Medulla oblongata (tissue), 1 donor: ENCODE results near the gene ARHGAP25.

Experiments used
- DNase-seq: peaks from one replicate; pipeline ENCODE4 v3.0.0-alpha.2; 2015; ENCODE audit errors: extremely low spot score

ARHGAP25 gene, protein sequence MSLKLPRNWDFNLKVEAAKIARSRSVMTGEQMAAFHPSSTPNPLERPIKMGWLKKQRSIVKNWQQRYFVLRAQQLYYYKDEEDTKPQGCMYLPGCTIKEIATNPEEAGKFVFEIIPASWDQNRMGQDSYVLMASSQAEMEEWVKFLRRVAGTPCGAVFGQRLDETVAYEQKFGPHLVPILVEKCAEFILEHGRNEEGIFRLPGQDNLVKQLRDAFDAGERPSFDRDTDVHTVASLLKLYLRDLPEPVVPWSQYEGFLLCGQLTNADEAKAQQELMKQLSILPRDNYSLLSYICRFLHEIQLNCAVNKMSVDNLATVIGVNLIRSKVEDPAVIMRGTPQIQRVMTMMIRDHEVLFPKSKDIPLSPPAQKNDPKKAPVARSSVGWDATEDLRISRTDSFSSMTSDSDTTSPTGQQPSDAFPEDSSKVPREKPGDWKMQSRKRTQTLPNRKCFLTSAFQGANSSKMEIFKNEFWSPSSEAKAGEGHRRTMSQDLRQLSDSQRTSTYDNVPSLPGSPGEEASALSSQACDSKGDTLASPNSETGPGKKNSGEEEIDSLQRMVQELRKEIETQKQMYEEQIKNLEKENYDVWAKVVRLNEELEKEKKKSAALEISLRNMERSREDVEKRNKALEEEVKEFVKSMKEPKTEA

DNA sequence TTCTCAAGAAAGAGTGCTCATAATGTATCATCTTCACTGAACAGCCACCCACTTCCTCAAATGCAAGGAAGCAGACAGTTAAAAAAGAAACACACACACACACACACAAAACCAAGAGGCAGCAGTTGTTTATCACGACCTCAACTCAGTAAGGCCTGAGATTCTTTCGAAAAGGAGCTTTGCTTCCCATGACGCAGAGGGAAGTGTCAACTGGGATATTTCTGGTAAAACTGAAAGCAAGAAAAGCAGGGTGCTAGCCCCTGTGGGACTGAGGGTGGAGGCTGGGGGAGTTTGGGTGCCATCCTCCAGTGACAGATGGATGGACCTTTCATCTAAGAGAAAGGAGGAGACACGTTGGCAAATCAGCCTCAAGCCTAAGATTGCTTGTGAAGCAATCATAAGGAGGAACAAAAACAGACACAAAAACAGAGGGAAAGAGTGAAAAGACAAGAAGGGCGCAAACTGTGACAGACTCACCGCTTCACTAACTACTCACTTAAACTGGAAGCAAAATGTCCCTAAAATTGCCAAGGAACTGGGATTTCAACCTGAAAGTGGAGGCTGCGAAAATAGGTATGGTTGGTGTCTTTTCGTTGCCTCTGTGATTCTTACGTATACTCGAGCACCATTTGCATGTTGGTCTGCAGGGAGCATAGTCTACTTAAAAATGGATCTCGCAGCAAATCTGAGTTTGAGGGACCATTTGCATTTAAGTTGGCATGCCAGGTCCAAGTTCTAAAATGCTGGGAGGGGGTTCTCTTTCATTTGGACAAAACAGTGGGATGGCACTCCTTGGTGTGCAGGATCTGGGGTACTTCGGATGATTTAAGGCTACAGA lies at the start of gene ARHGAP25:
ARHGAP25 (plus strand) TSS at position 124 of the 838 bp plus-strand sequence; CDS start at position 513, 389 bp downstream.
- peak; percentile 83 for DNase-seq

DNA sequence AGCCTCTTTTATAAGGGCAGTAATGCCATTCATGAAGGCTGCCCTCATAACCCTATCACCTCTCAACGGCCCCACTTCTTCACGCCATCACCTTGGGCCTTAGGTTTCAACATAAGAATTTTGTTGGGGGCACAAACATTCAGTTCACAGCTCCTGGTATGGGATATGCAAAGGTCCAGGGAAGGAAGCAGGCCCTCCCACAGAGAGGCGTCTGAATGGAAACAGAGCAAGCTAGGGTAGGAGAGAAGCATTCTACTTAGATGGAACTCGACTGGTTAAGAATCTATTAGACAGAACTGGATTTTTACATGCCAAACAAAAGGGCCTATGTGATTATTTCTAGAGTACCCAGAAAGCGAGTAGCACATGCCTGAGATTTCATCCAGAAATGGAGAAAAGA lies 48.4 kb upstream of the ARHGAP25 start:
- no peak for DNase-seq

GRCh38 chr2:68687018-68687417 lies 47.6 kb upstream of the ARHGAP25 start:
- no peak for DNase-seq

GRCh38 chr2:68689553-68690537 lies 44.8 kb upstream of the ARHGAP25 start:
- peak; percentile 56 for DNase-seq

- no peak for DNase-seq
These were observed 43.8 kb upstream of the ARHGAP25 start for GRCh38 chr2:68690851-68691250.

DNA sequence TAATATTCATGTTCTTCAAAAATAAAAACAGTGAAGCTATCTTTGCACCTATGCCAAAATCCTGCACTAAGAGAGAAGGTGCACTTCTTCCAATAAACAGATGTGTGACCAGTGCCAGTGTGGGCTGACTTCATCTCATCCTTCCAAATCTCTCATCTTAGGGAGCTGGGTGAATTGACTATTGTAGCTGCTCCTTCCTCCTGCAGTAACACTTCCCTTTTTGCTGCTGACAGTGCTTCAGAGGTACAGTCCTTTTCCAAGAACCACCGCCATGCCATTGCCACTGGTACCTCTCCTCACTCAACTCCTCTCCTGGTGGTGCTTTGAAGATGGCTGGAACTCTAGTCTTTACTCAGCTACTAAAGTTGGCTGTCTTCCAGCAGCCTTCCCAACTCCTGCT lies 42.1 kb upstream of the ARHGAP25 start:
- DNase-seq, result peak; percentile 16

GRCh38 chr2:68693951-68694350 lies 40.7 kb upstream of the ARHGAP25 start:
- DNase-seq, result no peak

DNA sequence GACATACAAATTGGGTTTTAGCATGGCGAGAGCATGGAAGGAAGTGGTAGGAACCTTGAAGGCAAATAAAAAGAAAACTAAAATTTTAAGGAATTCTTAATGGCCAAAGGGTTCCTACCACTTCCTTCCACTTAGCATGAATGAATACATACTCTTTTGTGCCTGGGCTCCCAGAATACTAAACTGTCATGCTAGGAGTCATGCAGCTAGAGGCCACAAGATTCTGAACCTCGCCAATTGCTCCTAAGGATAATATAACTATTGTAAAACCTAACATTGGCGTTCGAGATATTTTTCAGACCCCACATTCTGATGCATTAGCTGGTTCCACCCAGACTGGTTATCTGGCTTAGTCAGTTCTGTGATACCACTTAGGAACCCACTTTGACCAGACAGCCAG lies 38.6 kb upstream of the ARHGAP25 start:
- DNase-seq, result no peak

- DNase-seq, result no peak
These were observed 38.1 kb upstream of the ARHGAP25 start for GRCh38 chr2:68696554-68696953.

DNA sequence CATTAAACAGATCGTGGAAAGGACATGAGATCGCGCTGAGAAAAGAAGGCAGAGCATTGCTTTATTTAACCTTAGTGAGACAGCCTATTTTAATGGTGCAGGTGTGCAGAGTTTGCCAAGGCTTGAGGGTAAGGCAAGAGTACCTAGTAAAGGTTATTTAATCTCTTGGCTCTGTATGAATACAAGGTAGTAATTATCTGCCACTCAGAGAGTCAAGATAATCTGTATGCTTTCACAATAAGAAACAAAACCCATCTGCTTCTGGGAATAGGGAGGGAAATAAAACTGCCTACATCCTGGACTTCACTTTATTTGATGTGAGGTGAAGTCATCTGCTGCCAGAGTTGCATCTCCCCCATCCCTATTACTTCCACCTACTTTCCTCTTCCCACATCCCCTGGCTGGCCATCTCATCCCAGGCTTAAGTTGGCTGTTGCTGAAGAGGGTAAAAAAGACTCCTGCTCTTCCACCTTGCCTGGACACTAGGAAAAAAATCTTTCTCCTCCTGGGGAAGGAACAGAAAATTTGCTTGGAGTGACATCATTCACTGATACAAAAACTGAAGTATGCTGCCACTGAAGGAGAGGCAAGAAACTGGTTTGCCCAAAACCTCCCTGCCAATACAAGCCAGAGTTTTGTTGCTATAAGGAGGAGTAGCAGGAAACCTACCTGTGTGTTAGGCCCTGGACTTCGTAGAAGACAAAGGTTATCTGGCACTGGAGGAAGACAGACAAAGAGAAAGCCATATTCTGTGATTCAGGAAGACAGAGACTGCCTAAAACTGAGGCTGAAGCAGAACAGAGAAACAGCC lies 35.8 kb upstream of the ARHGAP25 start:
- no peak for DNase-seq

GRCh38 chr2:68700560-68700959 lies 34.1 kb upstream of the ARHGAP25 start:
- DNase-seq, result no peak

GRCh38 chr2:68706637-68707036 lies 28.0 kb upstream of the ARHGAP25 start:
- no peak for DNase-seq

- DNase-seq, result no peak
These were observed 26.0 kb upstream of the ARHGAP25 start for GRCh38 chr2:68708629-68709028.

GRCh38 chr2:68709421-68709911 lies 25.1 kb upstream of the ARHGAP25 start:
- peak; percentile 71 for DNase-seq

DNA sequence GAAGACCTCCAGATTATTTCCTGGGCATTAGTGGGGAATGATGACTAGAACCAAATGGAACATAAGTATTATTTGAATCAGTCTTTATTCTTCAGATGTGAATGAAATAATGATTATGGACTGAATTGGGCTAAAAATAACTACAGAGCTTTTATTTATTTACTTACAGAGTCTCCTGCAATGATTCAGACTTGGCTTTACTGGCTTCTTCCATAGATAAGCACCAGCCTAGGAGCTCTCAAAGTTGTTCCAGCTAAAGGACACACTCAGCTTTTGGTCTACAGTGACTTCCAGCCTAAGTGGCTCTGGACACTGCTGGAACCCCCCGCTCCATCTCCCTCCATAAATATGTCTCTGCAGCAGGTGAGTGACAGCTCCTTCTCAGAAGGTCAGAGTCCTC lies 24.3 kb upstream of the ARHGAP25 start:
- no peak for DNase-seq

- DNase-seq, result no peak
These were observed 23.9 kb upstream of the ARHGAP25 start for GRCh38 chr2:68710756-68711155.

GRCh38 chr2:68714866-68715265 lies 19.7 kb upstream of the ARHGAP25 start:
- DNase-seq, result peak; percentile 87

DNA sequence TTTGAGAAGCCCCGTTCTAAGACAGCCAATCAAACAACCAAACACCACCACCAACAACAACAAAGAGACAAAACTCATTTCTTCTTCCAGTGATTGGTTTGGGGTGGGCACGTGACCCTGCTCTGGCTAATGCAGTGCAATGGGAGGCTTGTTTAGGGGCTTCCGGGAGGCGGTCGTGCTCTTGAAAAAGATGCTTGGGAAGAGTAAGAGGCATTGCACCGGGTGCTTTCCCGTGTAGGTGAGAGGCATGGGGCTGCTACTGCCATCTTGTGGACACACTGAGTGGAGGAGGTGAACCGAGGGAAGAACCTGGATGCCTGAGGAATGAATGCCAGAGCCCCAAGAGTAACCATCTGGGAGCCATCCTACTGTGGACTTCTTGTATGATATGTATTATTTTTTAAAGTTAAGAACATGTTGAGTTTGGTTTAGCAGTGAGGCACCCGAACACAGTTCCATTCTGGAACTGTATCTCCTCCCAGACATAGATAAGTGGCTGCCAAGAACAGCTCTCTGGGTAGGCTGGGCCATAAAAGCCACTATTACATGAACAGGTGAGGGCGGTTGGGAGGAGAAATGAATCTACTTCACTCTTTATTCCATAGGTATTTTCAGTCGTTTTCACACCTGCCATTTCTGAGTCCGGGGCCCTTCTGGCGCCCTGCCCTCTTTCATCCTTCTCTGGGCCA lies 19.1 kb upstream of the ARHGAP25 start:
- DNase-seq, result no peak

GRCh38 chr2:68716604-68717304 lies 17.9 kb upstream of the ARHGAP25 start:
- DNase-seq, result no peak
